Measurements from ENCODE around the gene DNM1.

The DNM1 gene

GRCh38 chr9:128192601-128193371 is 10.4 kb upstream of the DNM1 start:
- H3K9me3 ChIP-seq (ENCODE audit: low read depth, low read length) = no peaks in the 10 kb centered on the region
- TF ChIP-seq FOXP2 (optimal IDR thresholded peaks at IDR 0.05; ENCODE audit: control extremely low read depth, extremely low read length, insufficient read depth) (no peak), EZH2 (IDR thresholded peaks at IDR 0.05) (no peak), POLR2AphosphoS5 (IDR thresholded peaks at IDR 0.05; ENCODE audit: borderline replicate concordance, low read depth, low read length) (no peak)
- H3K27ac ChIP-seq = no peak overlapping the region
- H3K9ac ChIP-seq (ENCODE audit: insufficient read length) = no peak overlapping the region
- DNase-seq (ENCODE audit: low read depth, low spot score) = no peak
- no peak overlapping the region for H3K4me3 ChIP-seq
- peaks cover 11% of the 10 kb centered on the region; the same call in 1 of the 2 replicates for H3K36me3 ChIP-seq (ENCODE audit: insufficient read depth, low read length)

- Histone ChIP-seq H3K9me3 (ENCODE audit: low read depth, low read length) (no peaks in the 10 kb centered on the region), H3K27ac (no peak overlapping the region), H3K9ac (ENCODE audit: insufficient read length) (no peak overlapping the region), H3K4me3 (no peak overlapping the region), H3K36me3 (ENCODE audit: insufficient read depth, low read length) (peaks cover 5% of the 10 kb centered on the region; the same call in 1 of the 2 replicates)
- no peak for DNase-seq (ENCODE audit: low read depth, low spot score)
- TF ChIP-seq EZH2 (IDR thresholded peaks at IDR 0.05) = no peak
- no peak for TF ChIP-seq FOXP2 (optimal IDR thresholded peaks at IDR 0.05; ENCODE audit: control extremely low read depth, extremely low read length, insufficient read depth)
- TF ChIP-seq POLR2AphosphoS5 (IDR thresholded peaks at IDR 0.05; ENCODE audit: borderline replicate concordance, low read depth, low read length) = no peak
Measured at GRCh38 chr9:128193469-128194096, 9.6 kb upstream of the DNM1 start.

- no peak overlapping the region for H3K27ac ChIP-seq
- no peak overlapping the region for H3K4me3 ChIP-seq
- no peak overlapping the region for H3K9ac ChIP-seq (ENCODE audit: insufficient read length)
- H3K36me3 ChIP-seq (ENCODE audit: insufficient read depth, low read length) = no peaks in the 10 kb centered on the region
- no peak for DNase-seq (ENCODE audit: low read depth, low spot score)
- no peak for TF ChIP-seq FOXP2 (optimal IDR thresholded peaks at IDR 0.05; ENCODE audit: control extremely low read depth, extremely low read length, insufficient read depth)
- H3K9me3 ChIP-seq (ENCODE audit: low read depth, low read length) = no peaks in the 10 kb centered on the region
Measured at GRCh38 chr9:128201441-128202369, 1.5 kb upstream of the DNM1 start.

- Histone ChIP-seq H3K9ac (ENCODE audit: insufficient read length) (no peak overlapping the region), H3K36me3 (ENCODE audit: insufficient read depth, low read length) (no peaks in the 10 kb centered on the region), H3K9me3 (ENCODE audit: low read depth, low read length) (no peaks in the 10 kb centered on the region), H3K4me3 (peak overlapping the region; percentile 87), H3K27ac (no peak overlapping the region)
- DNase-seq (ENCODE audit: low read depth, low spot score) = no peak
- TF ChIP-seq EZH2 (IDR thresholded peaks at IDR 0.05) = no peak
- no peak for TF ChIP-seq FOXP2 (optimal IDR thresholded peaks at IDR 0.05; ENCODE audit: control extremely low read depth, extremely low read length, insufficient read depth)
- TF ChIP-seq POLR2AphosphoS5 (IDR thresholded peaks at IDR 0.05; ENCODE audit: borderline replicate concordance, low read depth, low read length) = no peak
Measured at GRCh38 chr9:128202648-128203023, 543 bp upstream of the DNM1 start.

GRCh38 chr9:128203707-128204551 is 750 bp downstream of the DNM1 start:
- Histone ChIP-seq H3K9ac (ENCODE audit: insufficient read length) (peak overlapping the region; percentile 66), H3K36me3 (ENCODE audit: insufficient read depth, low read length) (no peaks in the 10 kb centered on the region), H3K9me3 (ENCODE audit: low read depth, low read length) (no peaks in the 10 kb centered on the region), H3K4me3 (peak overlapping the region; percentile 87), H3K27ac (no peak overlapping the region)
- TF ChIP-seq EZH2 (IDR thresholded peaks at IDR 0.05) (no peak), POLR2AphosphoS5 (IDR thresholded peaks at IDR 0.05; ENCODE audit: borderline replicate concordance, low read depth, low read length) (no peak), FOXP2 (optimal IDR thresholded peaks at IDR 0.05; ENCODE audit: control extremely low read depth, extremely low read length, insufficient read depth) (no peak)
- DNase-seq (ENCODE audit: low read depth, low spot score) = no peak

GRCh38 chr9:128204858-128205257 is 1.7 kb downstream of the DNM1 start:
- no peak overlapping the region for H3K9ac ChIP-seq (ENCODE audit: insufficient read length)
- no peaks in the 10 kb centered on the region for H3K9me3 ChIP-seq (ENCODE audit: low read depth, low read length)
- no peak overlapping the region for H3K27ac ChIP-seq
- no peak overlapping the region for H3K4me3 ChIP-seq
- no peak for DNase-seq (ENCODE audit: low read depth, low spot score)
- TF ChIP-seq EZH2 (IDR thresholded peaks at IDR 0.05) = no peak
- TF ChIP-seq POLR2AphosphoS5 (IDR thresholded peaks at IDR 0.05; ENCODE audit: borderline replicate concordance, low read depth, low read length) = no peak
- TF ChIP-seq FOXP2 (optimal IDR thresholded peaks at IDR 0.05; ENCODE audit: control extremely low read depth, extremely low read length, insufficient read depth) = no peak
- no peaks in the 10 kb centered on the region for H3K36me3 ChIP-seq (ENCODE audit: insufficient read depth, low read length)

- Histone ChIP-seq H3K36me3 (ENCODE audit: insufficient read depth, low read length) (no peaks in the 10 kb centered on the region), H3K9me3 (ENCODE audit: low read depth, low read length) (no peaks in the 10 kb centered on the region), H3K27ac (no peak overlapping the region), H3K4me3 (no peak overlapping the region), H3K9ac (ENCODE audit: insufficient read length) (no peak overlapping the region)
- TF ChIP-seq EZH2 (IDR thresholded peaks at IDR 0.05) (no peak), FOXP2 (optimal IDR thresholded peaks at IDR 0.05; ENCODE audit: control extremely low read depth, extremely low read length, insufficient read depth) (no peak), POLR2AphosphoS5 (IDR thresholded peaks at IDR 0.05; ENCODE audit: borderline replicate concordance, low read depth, low read length) (no peak)
- no peak for DNase-seq (ENCODE audit: low read depth, low spot score)
Measured at GRCh38 chr9:128205296-128205944, 2.2 kb downstream of the DNM1 start.
